Psoas muscle (tissue), 8 donors: Measurements from ENCODE around the gene PPCS. TPM values are rescaled to one million over a fixed set of nuclear protein-coding genes. Genes with fewer than 3 reads are reported as not detected.
"Not testable (repeated sequence)": the region's sequence is repeated elsewhere in the genome, so short reads cannot be mapped to it uniquely, and the experiment has no call there.

Experiments
- ATAC-seq, 4 donors: fragments of 200-7000 bp; cut with Tn5 transposase; one replicate each; pipeline ENCODE4 v1.9.1; 2020; ENCODE audit warnings: moderate library complexity in 3 of 4, mild to moderate bottlenecking in 2 of 4
- DNase-seq, 2 donors: peaks; one replicate each; pipeline ENCODE4 v3.0.0-alpha.2; 2020
- H3K27ac ChIP-seq: fragments of 200-600 bp; one replicate; pipeline ENCODE4 v1.8.0; 2022
- H3K27me3 ChIP-seq, 3 donors: fragments of 200-600 bp in 1 of 3; one replicate each; pipeline versions ENCODE4 v1.6.1 to v1.8.0; 2013 to 2022; ENCODE audit warnings: low read length in 2 of 3, mild to moderate bottlenecking in 2 of 3, moderate library complexity in 1 of 3; ENCODE audit not compliant: insufficient read depth in 3 of 3
- H3K36me3 ChIP-seq, 2 donors: fragments of 200-600 bp in 1 of 2; one replicate each; pipeline versions ENCODE4 v1.6.1 to v1.8.0; 2013 to 2022; ENCODE audit warnings: low read depth in 1 of 2, mild to moderate bottlenecking in 1 of 2, moderate library complexity in 1 of 2; ENCODE audit not compliant: insufficient read depth in 1 of 2
- H3K4me1 ChIP-seq: fragments of 200-600 bp; one replicate; pipeline ENCODE4 v1.8.0; 2022
- H3K4me3 ChIP-seq: fragments of 200-600 bp; one replicate; pipeline ENCODE4 v1.8.0; 2022; ENCODE audit warnings: mild to moderate bottlenecking
- H3K9me3 ChIP-seq: fragments of 200-600 bp; one replicate; pipeline ENCODE4 v1.8.0; 2022
- WGBS, 3 donors: extraction: QIAGEN DNeasy Blood & Tissue Kit; methylation state at CpG; one replicate each; pipeline versions ENCODE4 v1.1.6 to v1.1.7; 2013; 5-methylcytosine and 5-hydroxymethylcytosine counted together
- intact Hi-C, 2 donors: fragments of 100-400 bp; cut with DNase I; formaldehyde crosslinking; loops; one replicate each; pipeline versions ENCODE4 v1.11.0 to v1.14.2; 2022
- polyA plus RNA-seq, 3 donors: library from polyadenylated mRNA; stranded (reverse); fragments of 200-250 nt; gene quantifications; one replicate each; pipeline ENCODE4 v1.2.3, GENCODE V29; 2013
- total RNA-seq, 4 donors: library from RNA; stranded (reverse); fragmentation: NEBNext Ultra II Directional in 2 of 4; extraction: Animal tissue kit (Norgen Biotek cat#: 25700) in 2 of 4; gene quantifications; one replicate each; pipeline versions ENCODE4 v1.2.1 to v1.2.4, GENCODE V29; 2021 to 2023
- TF ChIP-seq, protein P1 (sequence below): fragments of 200-600 bp; IDR thresholded peaks from one replicate; pipeline ENCODE4 v1.8.0; 2022; ENCODE audit warnings: antibody characterized with exemption
- donor health status: healthy with polysubstance abuse.
- donor health status: DM: no; HTN: no; CAD: no; lungs with moderate emphysema.
- donor health status: Bipolar disorder and iron deficiency.
- donor health status: healthy.
- donor health status: DM: yes; HTN: yes; CAD: no.
- donor health status: DM: no; HTN: no; CAD: no.
- donor health status: DM: no; HTN: no; CAD: no.
- donor health status: DM: yes; HTN: yes; CAD: no.

The PPCS gene
- total and polyA plus RNA-seq, 7 donors: 26.1 to 62.9 (median 40.8) TPM

DNA sequence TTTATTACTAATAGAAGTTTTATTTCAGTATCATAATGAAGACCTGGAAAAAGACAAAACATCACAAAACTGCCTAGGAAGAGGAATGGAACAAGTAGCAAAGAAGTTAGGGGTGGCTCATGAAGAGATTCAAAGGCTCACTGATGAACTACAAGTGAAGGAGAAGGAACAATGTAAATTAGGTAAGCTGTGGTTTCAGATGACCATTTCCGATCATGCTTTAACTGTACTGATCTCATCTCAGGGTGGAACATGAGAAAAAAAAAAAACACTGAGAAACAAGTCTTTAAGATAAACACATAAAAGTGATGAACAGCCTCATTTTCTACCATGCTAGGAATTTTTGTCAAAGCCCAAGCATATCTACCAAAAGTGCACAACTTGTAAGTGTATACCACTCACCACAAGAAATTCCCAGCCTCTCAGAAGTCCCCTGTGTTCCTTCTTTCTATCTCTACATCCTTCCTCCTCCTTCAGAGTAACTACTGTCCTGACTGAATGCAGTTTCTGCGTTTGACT is 26.4 kb downstream of the PPCS start:
- Histone ChIP-seq H3K27ac (no peak overlapping the region), H3K27me3 (no peaks in the 10 kb centered on the region), H3K4me3 (no peak overlapping the region), H3K36me3 (peaks cover 0 to 28% of the 10 kb centered on the region in 2 donors), H3K4me1 (no peaks in the 10 kb centered on the region), H3K9me3 (no peaks in the 10 kb centered on the region)
- intact Hi-C loops: no loop called here
- 86 to 94% (median 88%) methylated on average over 2 of the region's 2 CpGs for WGBS, 3 donors
- no peak for DNase-seq
- TF ChIP-seq, protein P1, sequence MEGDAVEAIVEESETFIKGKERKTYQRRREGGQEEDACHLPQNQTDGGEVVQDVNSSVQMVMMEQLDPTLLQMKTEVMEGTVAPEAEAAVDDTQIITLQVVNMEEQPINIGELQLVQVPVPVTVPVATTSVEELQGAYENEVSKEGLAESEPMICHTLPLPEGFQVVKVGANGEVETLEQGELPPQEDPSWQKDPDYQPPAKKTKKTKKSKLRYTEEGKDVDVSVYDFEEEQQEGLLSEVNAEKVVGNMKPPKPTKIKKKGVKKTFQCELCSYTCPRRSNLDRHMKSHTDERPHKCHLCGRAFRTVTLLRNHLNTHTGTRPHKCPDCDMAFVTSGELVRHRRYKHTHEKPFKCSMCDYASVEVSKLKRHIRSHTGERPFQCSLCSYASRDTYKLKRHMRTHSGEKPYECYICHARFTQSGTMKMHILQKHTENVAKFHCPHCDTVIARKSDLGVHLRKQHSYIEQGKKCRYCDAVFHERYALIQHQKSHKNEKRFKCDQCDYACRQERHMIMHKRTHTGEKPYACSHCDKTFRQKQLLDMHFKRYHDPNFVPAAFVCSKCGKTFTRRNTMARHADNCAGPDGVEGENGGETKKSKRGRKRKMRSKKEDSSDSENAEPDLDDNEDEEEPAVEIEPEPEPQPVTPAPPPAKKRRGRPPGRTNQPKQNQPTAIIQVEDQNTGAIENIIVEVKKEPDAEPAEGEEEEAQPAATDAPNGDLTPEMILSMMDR: no peak
- ATAC-seq: no peak

GRCh38 chr1:42484382-42484781 is 28.0 kb downstream of the PPCS start:
- H3K9me3 ChIP-seq: no peaks in the 10 kb centered on the region
- H3K27ac ChIP-seq: no peak overlapping the region
- H3K36me3 ChIP-seq: peaks cover 0 to 28% of the 10 kb centered on the region in 2 donors
- H3K4me3 ChIP-seq: no peak overlapping the region
- DNase-seq (no peak), ATAC-seq (no peak)
- WGBS, 3 donors: 64 to 69% (median 69%) methylated on average over 2 of the region's 2 CpGs
- H3K4me1 ChIP-seq: no peaks in the 10 kb centered on the region
- TF ChIP-seq, protein P1: no peak
- no peaks in the 10 kb centered on the region for H3K27me3 ChIP-seq
- intact Hi-C loops: no loop called here

DNA sequence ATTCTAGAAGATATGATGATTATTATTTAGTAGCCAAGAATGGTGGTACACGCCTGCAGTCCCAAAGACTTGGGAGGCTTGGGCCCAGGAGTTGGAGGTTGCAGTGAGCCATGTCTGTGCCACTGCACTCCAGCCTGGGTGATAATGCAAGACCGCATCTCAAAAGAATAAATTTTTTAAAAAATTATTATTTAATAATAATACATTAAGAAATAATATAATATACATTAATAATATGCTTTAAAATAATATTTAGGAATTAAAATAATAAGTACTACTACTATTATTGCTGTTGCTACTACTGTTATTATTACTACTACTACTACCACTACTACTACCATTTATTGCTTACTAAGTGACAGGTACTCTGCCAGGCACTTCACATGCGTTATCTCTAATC is 33.9 kb downstream of the PPCS start:
- no peaks in the 10 kb centered on the region for H3K4me1 ChIP-seq
- ATAC-seq (no peak), DNase-seq (no peak)
- H3K27me3 ChIP-seq: no peaks in the 10 kb centered on the region
- peaks cover 5% of the 10 kb centered on the region for H3K9me3 ChIP-seq
- no peaks in the 10 kb centered on the region for H3K36me3 ChIP-seq
- 98 to 99% (median 99%) methylated on average over 3 of the region's 3 CpGs for WGBS, 3 donors
- TF ChIP-seq, protein P1: no peak
- H3K27ac ChIP-seq: no peak overlapping the region
- intact Hi-C loops: no loop called here
- H3K4me3 ChIP-seq: no peak overlapping the region

- H3K4me1 ChIP-seq, H3K27ac ChIP-seq, ATAC-seq, H3K27me3 ChIP-seq, intact Hi-C loops, H3K4me3 ChIP-seq, DNase-seq, H3K36me3 ChIP-seq: not testable (repeated sequence)
- WGBS, 3 donors: 94 to 97% (median 94%) methylated on average over 10 to 11 of the region's 11 CpGs
- H3K9me3 ChIP-seq: peaks cover 28% of the 10 kb centered on the region
Observed at GRCh38 chr1:42502031-42502430, 45.7 kb downstream of the PPCS start.

GRCh38 chr1:42504535-42505128 is 48.3 kb downstream of the PPCS start:
- no peak for ATAC-seq
- Histone ChIP-seq H3K27me3 (no peaks in the 10 kb centered on the region), H3K9me3 (peaks cover 41% of the 10 kb centered on the region), H3K4me3 (no peak overlapping the region), H3K36me3 (no peaks in the 10 kb centered on the region), H3K4me1 (no peaks in the 10 kb centered on the region), H3K27ac (no peak overlapping the region)
- intact Hi-C loops: no loop called here
- WGBS, 3 donors: 88 to 95% (median 92%) methylated on average over 2 of the region's 2 CpGs
- no peak for DNase-seq
- TF ChIP-seq, protein P1: no peak
